H9 (cell line): ENCODE data around the gene IL10. TPM values are rescaled to one million over a fixed set of nuclear protein-coding genes. Genes with fewer than 3 reads are reported as not detected.

Experiments
- DNase-seq: peaks from one replicate; pipeline ENCODE4 v3.0.0-alpha.2; 2017
- H2AFZ ChIP-seq: one replicate; pipeline ENCODE4 v1.6.1; 2013; ENCODE audit warnings: mild to moderate bottlenecking, low read length, control low read depth, moderate library complexity
- H2AK5ac ChIP-seq: 2 replicates; pipeline ENCODE4 v1.6.1; 2013; ENCODE audit warnings: low read length, control low read depth, mixed read lengths; ENCODE audit not compliant: insufficient read length
- H2BK120ac ChIP-seq: one replicate; pipeline ENCODE4 v1.6.1; 2013; ENCODE audit warnings: low read depth, mild to moderate bottlenecking, low read length, control low read depth, inconsistent platforms; ENCODE audit not compliant: poor library complexity, severe bottlenecking
- H2BK12ac ChIP-seq: 2 replicates; pipeline ENCODE4 v1.6.1; 2013; ENCODE audit warnings: low read length, control low read depth, mixed read lengths, low read depth; ENCODE audit not compliant: insufficient read length
- H2BK15ac ChIP-seq: 2 replicates; pipeline ENCODE4 v1.6.1; 2013; ENCODE audit warnings: low read depth, low read length, control low read depth
- H2BK20ac ChIP-seq: one replicate; pipeline ENCODE4 v1.6.1; 2013; ENCODE audit warnings: low read depth, mild to moderate bottlenecking, low read length, control low read depth, inconsistent platforms; ENCODE audit not compliant: poor library complexity, severe bottlenecking
- H2BK5ac ChIP-seq: 2 replicates; pipeline ENCODE4 v1.6.1; 2013; ENCODE audit warnings: low read length, control low read depth, mixed read lengths; ENCODE audit not compliant: insufficient read length
- H3K14ac ChIP-seq: 2 replicates; pipeline ENCODE4 v1.6.1; 2013; ENCODE audit warnings: low read length, control low read depth; ENCODE audit not compliant: insufficient read depth
- H3K18ac ChIP-seq: 2 replicates; pipeline ENCODE4 v1.6.1; 2013; ENCODE audit warnings: low read depth, mild to moderate bottlenecking, mixed read lengths, low read length, control low read depth; ENCODE audit not compliant: insufficient read length
- H3K23ac ChIP-seq: 2 replicates; pipeline ENCODE4 v1.6.1; 2013; ENCODE audit warnings: low read length, control low read depth, mixed read lengths, low read depth; ENCODE audit not compliant: insufficient read length
- H3K23me2 ChIP-seq: 2 replicates; pipeline ENCODE4 v1.6.1; 2013; ENCODE audit warnings: low read depth, mild to moderate bottlenecking, mixed read lengths, low read length, control low read depth; ENCODE audit not compliant: insufficient read length, poor library complexity, severe bottlenecking
- H3K27ac ChIP-seq: 2 replicates; pipeline ENCODE4 v1.5.1; 2013; ENCODE audit warnings: low read length, control low read depth, mixed read lengths, low read depth; ENCODE audit not compliant: insufficient read length
- H3K27me3 ChIP-seq: 2 replicates; pipeline ENCODE4 v1.6.1; 2013; ENCODE audit warnings: low read length, control low read depth, inconsistent platforms; ENCODE audit not compliant: insufficient read depth
- H3K4ac ChIP-seq: 2 replicates; pipeline ENCODE4 v1.6.1; 2013; ENCODE audit warnings: low read depth, mild to moderate bottlenecking, control low read depth, inconsistent platforms, low read length, moderate library complexity
- H3K4me1 ChIP-seq: 2 replicates; pipeline ENCODE4 v1.6.1; 2013; ENCODE audit warnings: low read length, control low read depth, inconsistent platforms; ENCODE audit not compliant: insufficient read depth
- H3K4me2 ChIP-seq: 2 replicates; pipeline ENCODE4 v1.6.1; 2013; ENCODE audit warnings: low read length, control low read depth, mixed read lengths; ENCODE audit not compliant: insufficient read length, insufficient read depth
- H3K56ac ChIP-seq: 2 replicates; pipeline ENCODE4 v1.6.1; 2013; ENCODE audit warnings: low read depth, mild to moderate bottlenecking, mixed read lengths, low read length, control low read depth; ENCODE audit not compliant: insufficient read length
- H3K79me1 ChIP-seq: 2 replicates; pipeline ENCODE4 v1.6.1; 2013; ENCODE audit warnings: low read depth, mild to moderate bottlenecking, moderate library complexity, low read length, control low read depth, inconsistent platforms; ENCODE audit not compliant: insufficient read depth, poor library complexity, severe bottlenecking
- H3K79me2 ChIP-seq: 2 replicates; pipeline ENCODE4 v1.6.1; 2013; ENCODE audit warnings: low read length, control low read depth, inconsistent platforms; ENCODE audit not compliant: insufficient read depth
- H3K9ac ChIP-seq: 2 replicates; pipeline ENCODE4 v1.6.1; 2013; ENCODE audit warnings: low read length, control low read depth, mixed read lengths; ENCODE audit not compliant: insufficient read length; ENCODE audit errors: extremely low read depth
- H3K9me3 ChIP-seq: one replicate; pipeline ENCODE4 v1.6.1; 2013; ENCODE audit warnings: low read depth, low read length, inconsistent platforms; ENCODE audit not compliant: control insufficient read depth
- H3T11ph ChIP-seq: one replicate; pipeline ENCODE4 v1.6.1; 2013; ENCODE audit warnings: mild to moderate bottlenecking, low read length, control low read depth, inconsistent platforms
- H4K20me1 ChIP-seq: one replicate; pipeline ENCODE4 v1.6.1; 2013; ENCODE audit not compliant: control insufficient read depth, insufficient read length, insufficient read depth
- H4K5ac ChIP-seq: 2 replicates; pipeline ENCODE4 v1.6.1; 2013; ENCODE audit warnings: low read depth, mild to moderate bottlenecking, mixed read lengths, low read length, control low read depth; ENCODE audit not compliant: insufficient read length
- H4K8ac ChIP-seq: replicated peaks from 2 replicates; pipeline ENCODE4 v1.6.1; 2013; ENCODE audit warnings: low read length, control low read depth, mixed read lengths, low read depth; ENCODE audit not compliant: insufficient read length
- H4K91ac ChIP-seq: 2 replicates; pipeline ENCODE4 v1.6.1; 2013; ENCODE audit warnings: low read depth, mild to moderate bottlenecking, moderate library complexity, mixed read lengths, low read length, control low read depth; ENCODE audit not compliant: insufficient read length
- H3K27ac Mint-ChIP-seq, 3 experiments: 2 replicates in 2 of 3; 3 replicates in 1 of 3; pipeline ENCODE4 v1.8.0; 2020 to 2021; ENCODE audit warnings: mixed read lengths in 3 of 3, mild to moderate bottlenecking in 1 of 3, moderate library complexity in 1 of 3
- H3K27me3 Mint-ChIP-seq: 2 replicates; pipeline ENCODE4 v1.8.0; 2021; ENCODE audit warnings: low read depth, mild to moderate bottlenecking, moderate library complexity, mixed read lengths
- H3K36me3 Mint-ChIP-seq, 3 experiments: 2 replicates in 2 of 3; 3 replicates in 1 of 3; pipeline ENCODE4 v1.8.0; 2020 to 2021; ENCODE audit warnings: low read depth in 3 of 3, mixed read lengths in 3 of 3; ENCODE audit not compliant: insufficient read depth in 1 of 3
- H3K4me1 Mint-ChIP-seq, 2 experiments: 2 replicates each; pipeline ENCODE4 v1.8.0; 2020; ENCODE audit warnings: mixed read lengths in 2 of 2
- H3K4me3 Mint-ChIP-seq, 2 experiments: 2 replicates in 1 of 2; 3 replicates in 1 of 2; pipeline ENCODE4 v1.8.0; 2020 to 2021; ENCODE audit warnings: mild to moderate bottlenecking in 2 of 2, mixed read lengths in 2 of 2, moderate library complexity in 1 of 2
- H3K9me3 Mint-ChIP-seq, 2 experiments: 2 replicates in 1 of 2; 3 replicates in 1 of 2; pipeline ENCODE4 v1.8.0; 2020; ENCODE audit warnings: mild to moderate bottlenecking in 2 of 2, mixed read lengths in 2 of 2, moderate library complexity in 1 of 2
- CTCF ChIP-seq: fragments of 200-600 bp; sonication (generic); conservative IDR thresholded peaks from 3 replicates; pipeline ENCODE4 v1.8.0; 2021; ENCODE audit warnings: antibody characterized with exemption, mild to moderate bottlenecking
- WGBS: extraction: QIAGEN DNeasy Blood & Tissue Kit; methylation state at CpG from one replicate; pipeline ENCODE4 v1.1.7; 2013; ENCODE audit warnings: missing lambda C conversion rate, low lambda C conversion rate, mixed read lengths; ENCODE audit not compliant: insufficient read length; ENCODE audit errors: extremely low coverage; 5-methylcytosine and 5-hydroxymethylcytosine counted together
- total RNA-seq: library from RNA; stranded (reverse); gene quantifications from 2 replicates; pipeline ENCODE4 v1.2.1, GENCODE V29; 2021

The IL10 gene
- total RNA-seq, 1 experiment from 2014 or later: not detected

DNA sequence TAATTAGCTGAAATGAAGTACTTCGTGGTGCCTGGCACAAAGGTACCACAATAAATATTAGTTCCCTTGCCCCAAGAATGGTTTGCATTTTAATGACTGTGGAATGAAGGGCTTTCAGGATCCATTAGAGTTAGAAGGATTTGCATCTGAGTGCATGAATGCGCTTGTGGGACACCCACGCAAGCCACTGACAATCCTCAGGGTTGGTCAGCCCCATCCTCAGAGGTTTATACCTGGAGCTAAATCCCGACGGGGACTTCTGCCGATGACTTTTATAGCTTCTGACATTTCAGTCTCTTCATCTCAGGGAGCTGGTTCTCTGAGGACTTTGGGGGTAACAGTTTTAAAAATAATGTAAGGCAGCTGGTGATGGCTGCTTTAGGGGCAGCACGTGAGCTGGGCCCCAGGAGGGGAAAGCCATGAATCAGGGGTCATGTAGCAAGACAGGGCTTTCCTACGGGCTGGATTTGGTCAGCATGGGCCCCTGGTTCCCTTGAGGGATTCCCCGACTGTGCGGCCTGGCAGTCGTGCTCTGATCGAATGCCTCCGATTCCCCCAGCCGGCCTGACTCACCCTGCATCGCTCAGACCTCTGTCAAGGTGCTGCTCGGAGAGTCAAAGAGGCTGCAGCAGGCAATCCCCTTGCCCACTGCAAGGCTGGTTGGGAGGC is 20.8 kb upstream of the IL10 start:
- H3K18ac ChIP-seq: no peak overlapping the region
- no peak overlapping the region for H3K4me3 Mint-ChIP-seq
- H2AFZ ChIP-seq: no peak overlapping the region

More for the DNA sequence above, 20.8 kb upstream of the IL10 start:
- TF ChIP-seq CTCF: no peak
- Histone ChIP-seq H3K79me1 (no peaks in the 10 kb centered on the region), H2BK12ac (no peak overlapping the region), H4K5ac (no peak overlapping the region), H3K4me1 (no peaks in the 10 kb centered on the region), H2BK15ac (no peak overlapping the region), H3K56ac (no peak overlapping the region), H2BK120ac (no peak overlapping the region), H3T11ph (no peak overlapping the region), H4K91ac (no peak overlapping the region), H2BK20ac (no peak overlapping the region), H3K79me2 (no peaks in the 10 kb centered on the region), H4K20me1 (no peaks in the 10 kb centered on the region), H2AK5ac (no peak overlapping the region), H4K8ac (no peak overlapping the region), H3K23me2 (no peaks in the 10 kb centered on the region), H3K14ac (no peak overlapping the region; the same call in 1 of the 2 replicates), H3K4me2 (no peak overlapping the region), H3K27ac (no peak overlapping the region), H3K9ac (no peak overlapping the region), H2BK5ac (no peak overlapping the region), H3K4ac (no peak overlapping the region), H3K23ac (no peak overlapping the region), H3K9me3 (no peaks in the 10 kb centered on the region), H3K27me3 (no peaks in the 10 kb centered on the region)
- H3K27me3 Mint-ChIP-seq: peaks cover 18% of the 10 kb centered on the region
- no peak for DNase-seq
- peaks cover 10 to 11% of the 10 kb centered on the region in 2 experiments for H3K4me1 Mint-ChIP-seq
- no peaks in the 10 kb centered on the region; a peak in 1 of 5 replicates for H3K9me3 Mint-ChIP-seq
- H3K36me3 Mint-ChIP-seq: no peaks in the 10 kb centered on the region
- no peak overlapping the region for H3K27ac Mint-ChIP-seq
- no CpG with 5 or more reads among the region's 16 CpGs for WGBS
